Endothelial cell of coronary artery (primary cell): ENCODE measurements around the gene EIF4H. TPM values are rescaled to one million over a fixed set of nuclear protein-coding genes. Genes with fewer than 3 reads are reported as not detected.

Experiments
- total RNA-seq: library from RNA; depleted of rRNA; stranded (reverse); fragments of >200 nt; gene quantifications from 2 replicates; pipeline ENCODE4 v1.2.3, GENCODE V29; 2014

EIF4H gene
- total RNA-seq = 398 and 405 TPM in 2 replicates

DNA sequence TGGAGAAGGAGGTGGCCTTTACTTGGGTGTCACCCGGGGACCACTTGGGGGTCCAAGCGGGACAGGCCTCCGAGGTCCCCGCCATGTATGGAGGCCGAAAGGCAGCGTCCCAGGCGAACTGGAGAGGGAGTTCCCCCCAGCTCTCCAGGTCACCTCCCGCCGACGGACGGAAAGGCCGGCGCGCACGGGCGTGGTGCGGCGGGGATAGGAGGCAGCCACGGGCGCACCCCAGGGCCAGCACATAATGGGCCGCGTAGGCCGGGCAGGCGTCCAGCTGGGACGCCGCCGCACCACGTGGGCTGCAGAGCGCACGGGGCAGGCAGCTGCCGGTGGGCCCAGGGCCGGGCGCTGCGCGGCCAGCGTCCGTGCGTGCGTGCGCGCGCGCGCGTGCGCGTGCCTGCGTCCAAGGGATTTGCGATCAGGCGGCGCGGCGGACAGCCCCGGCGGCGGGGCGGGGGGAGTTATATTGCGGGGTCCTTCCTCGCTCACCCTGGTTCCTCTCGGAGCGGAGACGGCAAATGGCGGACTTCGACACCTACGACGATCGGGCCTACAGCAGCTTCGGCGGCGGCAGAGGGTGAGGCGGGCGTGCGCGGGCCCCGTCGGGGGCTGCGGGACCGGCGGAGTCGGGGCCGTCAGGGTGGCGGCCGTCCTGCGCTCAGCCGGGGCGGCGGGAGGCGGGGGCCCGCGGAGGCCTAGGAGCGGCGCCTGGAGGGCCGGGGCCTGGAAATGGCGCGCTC is at the start of gene EIF4H:
Gene EIF4H, plus strand, starts transcription at position 491 of the 740 bp plus-strand sequence. Its CDS starts 28 bp downstream, at position 519.

Other genes with a start within 250 kb of the EIF4H start
- gene ELN, start 146.2 kb upstream of the EIF4H start, total RNA-seq = 0.09 and 1.6 TPM in 2 replicates
- gene LIMK1, start 90.6 kb upstream of the EIF4H start, total RNA-seq = 22.7 and 25.6 TPM in 2 replicates
- gene LAT2, start 35.6 kb downstream of the EIF4H start, total RNA-seq = 0.27 and 0.47 TPM in 2 replicates
- 16.2 and 31.4 TPM in 2 replicates for gene RFC2, start 80.0 kb downstream of the EIF4H start, total RNA-seq
- 26.2 and 33.1 TPM in 2 replicates for gene CLIP2, start 115.1 kb downstream of the EIF4H start, total RNA-seq